ENCODE results near the gene APOE. TPM values are rescaled to one million over a fixed set of nuclear protein-coding genes. Genes with fewer than 3 reads are reported as not detected.
A peak's percentile ranks its signal among the peaks of the same experiment; 100 is the strongest.

Gene APOE
- total RNA-seq, 1 experiment from 2014 or later = 3.3 TPM

DNA sequence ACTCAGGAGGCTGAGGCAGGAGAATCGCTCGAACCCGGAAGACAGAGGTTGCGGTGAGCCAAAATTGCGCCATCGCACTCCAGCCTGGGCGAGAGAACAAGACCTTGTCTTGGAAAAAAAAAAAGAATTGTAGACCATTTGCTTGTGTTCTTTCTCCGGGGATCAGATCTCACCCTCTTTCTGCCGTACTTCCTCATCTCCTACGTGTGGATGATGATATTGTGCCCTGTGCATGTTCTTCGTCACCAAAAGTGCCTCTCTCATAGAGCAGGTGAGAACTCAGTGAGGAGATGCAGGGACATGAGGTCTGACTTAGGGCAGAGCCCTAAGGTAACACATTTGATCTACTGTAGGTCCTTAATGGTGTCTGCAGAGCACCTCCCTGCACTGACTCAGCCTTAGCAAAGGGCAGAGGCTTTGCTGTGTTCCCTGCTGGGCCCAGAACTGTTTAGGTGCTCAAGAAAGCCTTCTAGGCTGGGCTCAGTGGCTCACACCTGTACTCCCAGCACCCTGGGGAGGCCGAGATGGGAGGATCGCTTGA is 41.5 kb downstream of the APOE start:
- peaks cover 12% of the 10 kb centered on the region for H3K36me3 Mint-ChIP-seq (ENCODE audit: insufficient read depth, unreplicated experiment)
- no peak for DNase-seq (ENCODE audit: unreplicated experiment)
- TF ChIP-seq, protein P1, sequence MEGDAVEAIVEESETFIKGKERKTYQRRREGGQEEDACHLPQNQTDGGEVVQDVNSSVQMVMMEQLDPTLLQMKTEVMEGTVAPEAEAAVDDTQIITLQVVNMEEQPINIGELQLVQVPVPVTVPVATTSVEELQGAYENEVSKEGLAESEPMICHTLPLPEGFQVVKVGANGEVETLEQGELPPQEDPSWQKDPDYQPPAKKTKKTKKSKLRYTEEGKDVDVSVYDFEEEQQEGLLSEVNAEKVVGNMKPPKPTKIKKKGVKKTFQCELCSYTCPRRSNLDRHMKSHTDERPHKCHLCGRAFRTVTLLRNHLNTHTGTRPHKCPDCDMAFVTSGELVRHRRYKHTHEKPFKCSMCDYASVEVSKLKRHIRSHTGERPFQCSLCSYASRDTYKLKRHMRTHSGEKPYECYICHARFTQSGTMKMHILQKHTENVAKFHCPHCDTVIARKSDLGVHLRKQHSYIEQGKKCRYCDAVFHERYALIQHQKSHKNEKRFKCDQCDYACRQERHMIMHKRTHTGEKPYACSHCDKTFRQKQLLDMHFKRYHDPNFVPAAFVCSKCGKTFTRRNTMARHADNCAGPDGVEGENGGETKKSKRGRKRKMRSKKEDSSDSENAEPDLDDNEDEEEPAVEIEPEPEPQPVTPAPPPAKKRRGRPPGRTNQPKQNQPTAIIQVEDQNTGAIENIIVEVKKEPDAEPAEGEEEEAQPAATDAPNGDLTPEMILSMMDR (IDR thresholded peaks at IDR 0.05; ENCODE audit: unreplicated experiment) = no peak
- H3K27ac Mint-ChIP-seq (ENCODE audit: low read depth, unreplicated experiment) = no peak overlapping the region
- ChIA-PET CTCF (no interaction called here), POLR2A (no interaction called here)
- no TSS peak for BruUV-seq (replicated peaks)
- H3K9me3 Mint-ChIP-seq (ENCODE audit: unreplicated experiment) = no peaks in the 10 kb centered on the region
- intact Hi-C loops (cut with micrococcal nuclease) = no loop called here
- no peak overlapping the region for H3K4me3 Mint-ChIP-seq (ENCODE audit: unreplicated experiment)
- peaks cover 11% of the 10 kb centered on the region for H3K4me1 Mint-ChIP-seq (ENCODE audit: insufficient read depth, unreplicated experiment)
- H3K27me3 Mint-ChIP-seq (ENCODE audit: insufficient read depth, unreplicated experiment) = no peaks in the 10 kb centered on the region

DNA sequence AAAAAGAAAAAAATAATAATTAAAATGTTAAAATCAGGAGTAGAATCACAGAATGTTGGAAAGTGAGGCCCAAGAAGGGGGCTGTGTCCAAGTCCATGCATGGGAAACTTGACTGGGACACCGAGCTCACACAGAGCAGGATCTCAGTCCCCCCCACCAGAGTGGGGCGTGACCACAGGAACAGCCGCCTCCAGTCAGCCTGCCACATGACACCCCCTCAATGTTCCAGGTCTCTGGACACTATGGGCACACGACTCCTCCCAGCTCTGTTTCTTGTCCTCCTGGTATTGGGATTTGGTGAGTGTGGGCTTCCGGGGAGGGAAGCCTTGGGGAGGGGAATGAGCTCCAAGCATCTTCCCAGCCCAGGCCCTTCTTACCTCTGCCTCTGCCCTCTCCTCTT is 42.6 kb downstream of the APOE start:
- POLR2A ChIA-PET = no interaction called here
- no TSS peak for BruUV-seq (replicated peaks)
- no peaks in the 10 kb centered on the region for H3K27me3 Mint-ChIP-seq (ENCODE audit: insufficient read depth, unreplicated experiment)
- CTCF ChIA-PET = interaction anchor here (0.7 to 6.4 kb wide), 3 partner anchors 9 to 44 kb away, joined by 3 to 46 read pairs (median 4); no protein-coding TSS in a partner anchor
- no peaks in the 10 kb centered on the region for H3K9me3 Mint-ChIP-seq (ENCODE audit: unreplicated experiment)
- DNase-seq (ENCODE audit: unreplicated experiment) = no peak
- TF ChIP-seq, protein P1 (IDR thresholded peaks at IDR 0.05; ENCODE audit: unreplicated experiment) = no peak
- H3K36me3 Mint-ChIP-seq (ENCODE audit: insufficient read depth, unreplicated experiment) = peaks cover 12% of the 10 kb centered on the region
- no peak overlapping the region for H3K4me3 Mint-ChIP-seq (ENCODE audit: unreplicated experiment)
- intact Hi-C loops (cut with micrococcal nuclease) = no loop called here
- H3K27ac Mint-ChIP-seq (ENCODE audit: low read depth, unreplicated experiment) = no peak overlapping the region
- H3K4me1 Mint-ChIP-seq (ENCODE audit: insufficient read depth, unreplicated experiment) = peaks cover 6% of the 10 kb centered on the region

DNA sequence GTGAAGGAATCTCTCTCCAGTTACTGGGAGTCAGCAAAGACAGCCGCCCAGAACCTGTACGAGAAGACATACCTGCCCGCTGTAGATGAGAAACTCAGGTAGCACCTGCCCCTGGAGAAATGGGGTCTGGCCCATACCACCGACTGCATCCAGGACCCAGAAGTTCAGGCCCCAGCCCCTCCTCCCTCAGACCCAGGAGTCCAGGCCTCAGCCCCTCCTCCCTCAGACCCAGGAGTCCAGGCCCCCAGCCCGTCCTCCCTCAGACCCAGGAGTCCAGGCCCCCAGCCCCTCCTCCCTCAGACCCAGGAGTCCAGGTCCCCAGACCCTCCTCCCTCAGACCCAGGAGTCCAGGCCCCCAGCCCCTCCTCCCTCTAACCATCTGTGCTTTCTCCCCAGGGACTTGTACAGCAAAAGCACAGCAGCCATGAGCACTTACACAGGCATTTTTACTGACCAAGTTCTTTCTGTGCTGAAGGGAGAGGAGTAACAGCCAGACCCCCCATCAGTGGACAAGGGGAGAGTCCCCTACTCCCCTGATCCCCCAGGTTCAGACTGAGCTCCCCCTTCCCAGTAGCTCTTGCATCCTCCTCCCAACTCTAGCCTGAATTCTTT is 43.3 kb downstream of the APOE start:
- Mint-ChIP-seq H3K36me3 (ENCODE audit: insufficient read depth, unreplicated experiment) (peaks cover 12% of the 10 kb centered on the region), H3K4me3 (ENCODE audit: unreplicated experiment) (no peak overlapping the region), H3K9me3 (ENCODE audit: unreplicated experiment) (no peaks in the 10 kb centered on the region), H3K27me3 (ENCODE audit: insufficient read depth, unreplicated experiment) (no peaks in the 10 kb centered on the region), H3K27ac (ENCODE audit: low read depth, unreplicated experiment) (peak overlapping the region; percentile 39), H3K4me1 (ENCODE audit: insufficient read depth, unreplicated experiment) (peaks cover 9% of the 10 kb centered on the region)
- TF ChIP-seq, protein P1 (IDR thresholded peaks at IDR 0.05; ENCODE audit: unreplicated experiment) = no peak
- CTCF ChIA-PET = interaction anchor here (0.6 to 6.4 kb wide), 4 partner anchors 9 to 240 kb away, joined by 3 to 46 read pairs (median 4); no protein-coding TSS in a partner anchor
- intact Hi-C loops (cut with micrococcal nuclease) = no loop called here
- BruUV-seq (replicated peaks) = no TSS peak
- no peak for DNase-seq (ENCODE audit: unreplicated experiment)
- POLR2A ChIA-PET = no interaction called here

DNA sequence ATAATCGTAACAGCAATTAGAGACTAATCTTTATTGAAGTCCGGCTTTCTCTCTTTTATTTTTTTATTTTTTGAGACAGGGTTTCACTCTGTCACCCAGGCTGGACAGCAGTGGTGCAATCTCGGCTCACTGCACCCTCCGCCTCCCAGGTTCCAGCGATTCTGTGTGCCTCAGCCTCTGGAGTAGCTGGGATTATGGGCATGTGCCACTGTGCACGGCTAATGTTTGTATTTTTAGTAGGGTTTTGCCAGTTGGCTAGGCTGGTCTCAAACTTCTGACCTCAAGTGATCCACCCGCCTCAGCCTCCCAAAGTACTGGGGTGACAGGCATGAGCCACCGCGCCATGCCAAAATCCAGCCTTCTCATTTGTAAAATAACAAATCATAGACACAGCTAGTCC is 44.0 kb downstream of the APOE start:
- Mint-ChIP-seq H3K27me3 (ENCODE audit: insufficient read depth, unreplicated experiment) (no peaks in the 10 kb centered on the region), H3K36me3 (ENCODE audit: insufficient read depth, unreplicated experiment) (peaks cover 12% of the 10 kb centered on the region), H3K27ac (ENCODE audit: low read depth, unreplicated experiment) (peak overlapping the region; percentile 39), H3K4me3 (ENCODE audit: unreplicated experiment) (no peak overlapping the region), H3K9me3 (ENCODE audit: unreplicated experiment) (no peaks in the 10 kb centered on the region), H3K4me1 (ENCODE audit: insufficient read depth, unreplicated experiment) (peaks cover 6% of the 10 kb centered on the region)
- intact Hi-C loops (cut with micrococcal nuclease) = no loop called here
- ChIA-PET POLR2A (no interaction called here), CTCF (interaction anchor here (1.3 to 6.4 kb wide), 2 partner anchors 38 to 46 kb away, joined by 4 to 46 read pairs; no protein-coding TSS in a partner anchor)
- no peak for DNase-seq (ENCODE audit: unreplicated experiment)
- BruUV-seq (replicated peaks) = no TSS peak
- TF ChIP-seq, protein P1 (IDR thresholded peaks at IDR 0.05; ENCODE audit: unreplicated experiment) = no peak

All from MCF 10A (cell line).